GM23338 (cell line): ENCODE results near the gene E2F3. TPM values are rescaled to one million over a fixed set of nuclear protein-coding genes. Genes with fewer than 3 reads are reported as not detected.
"Not testable (repeated sequence)": the region's sequence is repeated elsewhere in the genome, so short reads cannot be mapped to it uniquely, and the experiment has no call there.

Experiments
- ATAC-seq: fragments of 200-7000 bp; cut with Tn5 transposase; 3 replicates; pipeline ENCODE4 v1.9.1; 2020
- DNase-seq: peaks from one replicate; pipeline ENCODE4 v3.0.0-alpha.2; 2015; ENCODE audit warnings: low spot score
- H2AFZ ChIP-seq: fragments of 200-600 bp; sonication (generic); 2 replicates; pipeline ENCODE4 v1.8.0; 2016; ENCODE audit warnings: antibody characterized with exemption, mild to moderate bottlenecking, moderate library complexity
- H3F3A ChIP-seq: fragments of 200-600 bp; sonication (generic); replicated peaks from 2 replicates; pipeline ENCODE4 v1.8.0; 2017; ENCODE audit warnings: antibody characterized with exemption, mixed run types, low read depth
- H3K27ac ChIP-seq: fragments of 200-600 bp; sonication (generic); 2 replicates; pipeline ENCODE4 v1.6.1; 2016; ENCODE audit warnings: low read depth
- H3K27me3 ChIP-seq: fragments of 200-600 bp; sonication (generic); 2 replicates; pipeline ENCODE4 v1.8.0; 2016; ENCODE audit warnings: mild to moderate bottlenecking, mixed run types, moderate library complexity; ENCODE audit not compliant: insufficient read depth
- H3K36me3 ChIP-seq: fragments of 200-600 bp; sonication (generic); 2 replicates; pipeline ENCODE4 v1.8.0; 2016; ENCODE audit warnings: mild to moderate bottlenecking; ENCODE audit not compliant: insufficient read depth
- H3K4me1 ChIP-seq: fragments of 200-600 bp; sonication (generic); 2 replicates; pipeline ENCODE4 v1.8.0; 2016; ENCODE audit warnings: mild to moderate bottlenecking, moderate library complexity; ENCODE audit not compliant: insufficient read depth
- H3K4me2 ChIP-seq: fragments of 200-600 bp; sonication (generic); 2 replicates; pipeline ENCODE4 v1.7.1; 2017; ENCODE audit warnings: mixed run types
- H3K4me3 ChIP-seq: fragments of 200-600 bp; sonication (generic); 2 replicates; pipeline ENCODE4 v1.6.1; 2016; ENCODE audit warnings: mixed run types
- H3K79me2 ChIP-seq: fragments of 200-600 bp; sonication (generic); replicated peaks from 2 replicates; pipeline ENCODE4 v1.8.0; 2017; ENCODE audit warnings: mild to moderate bottlenecking; ENCODE audit not compliant: insufficient read depth
- H3K9me2 ChIP-seq: fragments of 200-600 bp; sonication (generic); 2 replicates; pipeline ENCODE4 v1.8.0; 2017; ENCODE audit not compliant: insufficient read depth
- H4K20me1 ChIP-seq: fragments of 200-600 bp; sonication (generic); replicated peaks from 2 replicates; pipeline ENCODE4 v1.8.0; 2017; ENCODE audit warnings: mild to moderate bottlenecking; ENCODE audit not compliant: insufficient read depth
- H3K27ac Mint-ChIP-seq: 2 replicates; pipeline ENCODE4 v1.8.0; 2020; ENCODE audit warnings: inconsistent platforms, mild to moderate bottlenecking, moderate library complexity, mixed read lengths
- H3K27me3 Mint-ChIP-seq: 3 replicates; pipeline ENCODE4 v1.8.0; 2022; ENCODE audit warnings: low read depth, mild to moderate bottlenecking, moderate library complexity, mixed read lengths, inconsistent platforms; ENCODE audit not compliant: insufficient read depth, poor library complexity
- H3K36me3 Mint-ChIP-seq: 3 replicates; pipeline ENCODE4 v1.8.0; 2021; ENCODE audit warnings: low read depth, mild to moderate bottlenecking, inconsistent platforms, moderate library complexity, mixed read lengths
- H3K4me1 Mint-ChIP-seq: 3 replicates; pipeline ENCODE4 v1.8.0; 2020; ENCODE audit warnings: mild to moderate bottlenecking, inconsistent platforms, mixed read lengths
- H3K4me3 Mint-ChIP-seq: 3 replicates; pipeline ENCODE4 v1.8.0; 2021; ENCODE audit warnings: moderate library complexity, mild to moderate bottlenecking, inconsistent platforms, mixed read lengths
- H3K9me3 Mint-ChIP-seq: 3 replicates; pipeline ENCODE4 v1.8.0; 2020; ENCODE audit warnings: moderate library complexity, mild to moderate bottlenecking, inconsistent platforms, mixed read lengths
- CREB1 ChIP-seq: fragments of 250-450 bp; sonication (Bioruptor Pico); IDR thresholded peaks from 2 replicates; pipeline ENCODE4 v1.5.0; 2020; ENCODE audit warnings: low read depth, mild to moderate bottlenecking, moderate library complexity
- EZH2 ChIP-seq: fragments of 200-600 bp; sonication (generic); IDR thresholded peaks from one replicate; pipeline ENCODE4 v1.8.0; 2017; ENCODE audit warnings: antibody characterized with exemption, mild to moderate bottlenecking, low read depth; ENCODE audit not compliant: unreplicated experiment
- EZH2phosphoT487 ChIP-seq: fragments of 200-600 bp; sonication (generic); IDR thresholded peaks from one replicate; pipeline ENCODE4 v1.8.1; 2018; ENCODE audit warnings: antibody characterized with exemption; ENCODE audit not compliant: unreplicated experiment
- JUNB ChIP-seq: IDR thresholded peaks from one replicate; pipeline ENCODE4 v1.6.1; 2016; ENCODE audit warnings: antibody characterized with exemption; ENCODE audit not compliant: unreplicated experiment
- NANOG ChIP-seq: IDR thresholded peaks from 2 replicates; pipeline ENCODE4 v1.6.1; 2016; ENCODE audit warnings: antibody characterized with exemption, borderline replicate concordance
- POLR2AphosphoS5 ChIP-seq: IDR thresholded peaks from 2 replicates; pipeline ENCODE4 v1.6.1; 2016; ENCODE audit warnings: antibody characterized with exemption, low read depth
- REST ChIP-seq: IDR thresholded peaks from one replicate; pipeline ENCODE4 v1.6.1; 2018; ENCODE audit warnings: antibody characterized with exemption; ENCODE audit not compliant: unreplicated experiment
- STAT1 ChIP-seq: IDR thresholded peaks from one replicate; pipeline ENCODE4 v1.6.1; 2016; ENCODE audit warnings: antibody characterized with exemption; ENCODE audit not compliant: unreplicated experiment
- ZNF114 ChIP-seq: fragments of 250-450 bp; sonication (Bioruptor Pico); IDR thresholded peaks from 2 replicates; pipeline ENCODE4 v1.5.0; 2020; ENCODE audit warnings: mild to moderate bottlenecking, moderate library complexity
- ZNF331 ChIP-seq: fragments of 250-450 bp; sonication (Bioruptor Pico); IDR thresholded peaks from 2 replicates; pipeline ENCODE4 v1.5.0; 2020; ENCODE audit warnings: low read depth, mild to moderate bottlenecking, moderate library complexity
- polyA plus RNA-seq: library from polyadenylated mRNA; unstranded; fragments of >200 nt; fragmentation: Nextera tagmentation; extraction: Ambion mirVana; gene quantifications from 2 replicates; pipeline ENCODE4 v1.2.1, GENCODE V29; 2016
- total RNA-seq: library from RNA; depleted of rRNA; stranded (reverse); fragments of >200 nt; shearing (Covaris generic); gene quantifications from 2 replicates; pipeline ENCODE4 v1.2.3, GENCODE V29; 2014
- TF ChIP-seq, protein P1 (sequence below): fragments of 250-450 bp; sonication (Bioruptor Pico); IDR thresholded peaks from 2 replicates; pipeline ENCODE4 v1.5.0; 2020; ENCODE audit warnings: mild to moderate bottlenecking, moderate library complexity

The E2F3 gene
- total and polyA plus RNA-seq, 2 experiments from 2014 or later = 27.2 to 33.5 TPM

DNA sequence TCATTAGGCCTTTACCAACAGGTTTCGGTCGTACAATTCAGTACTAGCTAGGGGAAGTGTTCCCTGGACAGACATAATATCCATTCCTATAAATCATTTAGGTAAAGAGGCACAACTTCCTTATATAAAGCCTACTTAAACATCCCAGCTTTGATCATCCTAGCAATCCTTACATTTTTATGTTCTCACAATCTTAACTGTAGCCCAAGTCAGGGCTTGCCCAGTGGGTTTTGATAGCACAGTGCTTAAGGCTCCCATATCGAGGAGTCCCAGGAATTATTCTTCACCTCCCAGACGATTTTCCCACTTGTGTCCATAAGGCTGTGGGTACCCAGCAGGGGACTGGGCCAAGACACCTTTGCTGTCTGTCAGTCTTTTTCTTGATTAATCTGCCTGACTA lies 63.2 kb downstream of the E2F3 start:
- Histone ChIP-seq H3K27me3 (no peaks in the 10 kb centered on the region), H3F3A (peaks cover 5% of the 10 kb centered on the region; the same call in 1 of the 2 replicates), H4K20me1 (peaks cover 11% of the 10 kb centered on the region), H2AFZ (no peak overlapping the region), H3K4me3 (no peak overlapping the region), H3K36me3 (peaks cover 8% of the 10 kb centered on the region), H3K79me2 (peaks cover 87% of the 10 kb centered on the region), H3K4me1 (peaks cover 37% of the 10 kb centered on the region), H3K4me2 (no peak overlapping the region), H3K27ac (peak overlapping the region; percentile 72), H3K9me2 (0 out of 2 replicates have a peak, but pooled peaks cover 5% of the 10 kb centered on the region)
- Mint-ChIP-seq H3K4me3 (no peak overlapping the region), H3K27ac (no peak overlapping the region), H3K4me1 (peaks cover 53% of the 10 kb centered on the region), H3K9me3 (peaks cover 16% of the 10 kb centered on the region; the same call in 2 of the 3 replicates), H3K27me3 (peaks cover 7% of the 10 kb centered on the region), H3K36me3 (peaks cover 69% of the 10 kb centered on the region)
- no peak for TF ChIP-seq ZNF114
- TF ChIP-seq JUNB = no peak
- no peak for TF ChIP-seq REST
- TF ChIP-seq ZNF331 (CRISPR knock-in tag) = no peak
- TF ChIP-seq EZH2phosphoT487 = no peak
- no peak for TF ChIP-seq POLR2AphosphoS5
- no peak for TF ChIP-seq STAT1
- no peak for TF ChIP-seq CREB1 (CRISPR knock-in tag)
- TF ChIP-seq, protein P1, sequence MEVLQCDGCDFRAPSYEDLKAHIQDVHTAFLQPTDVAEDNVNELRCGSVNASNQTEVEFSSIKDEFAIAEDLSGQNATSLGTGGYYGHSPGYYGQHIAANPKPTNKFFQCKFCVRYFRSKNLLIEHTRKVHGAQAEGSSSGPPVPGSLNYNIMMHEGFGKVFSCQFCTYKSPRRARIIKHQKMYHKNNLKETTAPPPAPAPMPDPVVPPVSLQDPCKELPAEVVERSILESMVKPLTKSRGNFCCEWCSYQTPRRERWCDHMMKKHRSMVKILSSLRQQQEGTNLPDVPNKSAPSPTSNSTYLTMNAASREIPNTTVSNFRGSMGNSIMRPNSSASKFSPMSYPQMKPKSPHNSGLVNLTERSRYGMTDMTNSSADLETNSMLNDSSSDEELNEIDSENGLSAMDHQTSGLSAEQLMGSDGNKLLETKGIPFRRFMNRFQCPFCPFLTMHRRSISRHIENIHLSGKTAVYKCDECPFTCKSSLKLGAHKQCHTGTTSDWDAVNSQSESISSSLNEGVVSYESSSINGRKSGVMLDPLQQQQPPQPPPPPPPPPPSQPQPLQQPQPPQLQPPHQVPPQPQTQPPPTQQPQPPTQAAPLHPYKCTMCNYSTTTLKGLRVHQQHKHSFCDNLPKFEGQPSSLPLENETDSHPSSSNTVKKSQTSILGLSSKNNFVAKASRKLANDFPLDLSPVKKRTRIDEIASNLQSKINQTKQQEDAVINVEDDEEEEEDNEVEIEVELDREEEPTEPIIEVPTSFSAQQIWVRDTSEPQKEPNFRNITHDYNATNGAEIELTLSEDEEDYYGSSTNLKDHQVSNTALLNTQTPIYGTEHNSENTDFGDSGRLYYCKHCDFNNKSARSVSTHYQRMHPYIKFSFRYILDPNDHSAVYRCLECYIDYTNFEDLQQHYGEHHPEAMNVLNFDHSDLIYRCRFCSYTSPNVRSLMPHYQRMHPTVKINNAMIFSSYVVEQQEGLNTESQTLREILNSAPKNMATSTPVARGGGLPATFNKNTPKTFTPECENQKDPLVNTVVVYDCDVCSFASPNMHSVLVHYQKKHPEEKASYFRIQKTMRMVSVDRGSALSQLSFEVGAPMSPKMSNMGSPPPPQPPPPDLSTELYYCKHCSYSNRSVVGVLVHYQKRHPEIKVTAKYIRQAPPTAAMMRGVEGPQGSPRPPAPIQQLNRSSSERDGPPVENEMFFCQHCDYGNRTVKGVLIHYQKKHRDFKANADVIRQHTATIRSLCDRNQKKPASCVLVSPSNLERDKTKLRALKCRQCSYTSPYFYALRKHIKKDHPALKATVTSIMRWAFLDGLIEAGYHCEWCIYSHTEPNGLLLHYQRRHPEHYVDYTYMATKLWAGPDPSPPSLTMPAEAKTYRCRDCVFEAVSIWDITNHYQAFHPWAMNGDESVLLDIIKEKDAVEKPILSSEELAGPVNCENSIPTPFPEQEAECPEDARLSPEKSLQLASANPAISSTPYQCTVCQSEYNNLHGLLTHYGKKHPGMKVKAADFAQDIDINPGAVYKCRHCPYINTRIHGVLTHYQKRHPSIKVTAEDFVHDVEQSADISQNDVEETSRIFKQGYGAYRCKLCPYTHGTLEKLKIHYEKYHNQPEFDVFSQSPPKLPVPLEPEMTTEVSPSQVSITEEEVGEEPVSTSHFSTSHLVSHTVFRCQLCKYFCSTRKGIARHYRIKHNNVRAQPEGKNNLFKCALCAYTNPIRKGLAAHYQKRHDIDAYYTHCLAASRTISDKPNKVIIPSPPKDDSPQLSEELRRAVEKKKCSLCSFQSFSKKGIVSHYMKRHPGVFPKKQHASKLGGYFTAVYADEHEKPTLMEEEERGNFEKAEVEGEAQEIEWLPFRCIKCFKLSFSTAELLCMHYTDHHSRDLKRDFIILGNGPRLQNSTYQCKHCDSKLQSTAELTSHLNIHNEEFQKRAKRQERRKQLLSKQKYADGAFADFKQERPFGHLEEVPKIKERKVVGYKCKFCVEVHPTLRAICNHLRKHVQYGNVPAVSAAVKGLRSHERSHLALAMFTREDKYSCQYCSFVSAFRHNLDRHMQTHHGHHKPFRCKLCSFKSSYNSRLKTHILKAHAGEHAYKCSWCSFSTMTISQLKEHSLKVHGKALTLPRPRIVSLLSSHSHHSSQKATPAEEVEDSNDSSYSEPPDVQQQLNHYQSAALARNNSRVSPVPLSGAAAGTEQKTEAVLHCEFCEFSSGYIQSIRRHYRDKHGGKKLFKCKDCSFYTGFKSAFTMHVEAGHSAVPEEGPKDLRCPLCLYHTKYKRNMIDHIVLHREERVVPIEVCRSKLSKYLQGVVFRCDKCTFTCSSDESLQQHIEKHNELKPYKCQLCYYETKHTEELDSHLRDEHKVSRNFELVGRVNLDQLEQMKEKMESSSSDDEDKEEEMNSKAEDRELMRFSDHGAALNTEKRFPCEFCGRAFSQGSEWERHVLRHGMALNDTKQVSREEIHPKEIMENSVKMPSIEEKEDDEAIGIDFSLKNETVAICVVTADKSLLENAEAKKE = no peak
- TF ChIP-seq NANOG = no peak
- TF ChIP-seq EZH2 = no peak
- ATAC-seq (no peak), DNase-seq (no peak)

DNA sequence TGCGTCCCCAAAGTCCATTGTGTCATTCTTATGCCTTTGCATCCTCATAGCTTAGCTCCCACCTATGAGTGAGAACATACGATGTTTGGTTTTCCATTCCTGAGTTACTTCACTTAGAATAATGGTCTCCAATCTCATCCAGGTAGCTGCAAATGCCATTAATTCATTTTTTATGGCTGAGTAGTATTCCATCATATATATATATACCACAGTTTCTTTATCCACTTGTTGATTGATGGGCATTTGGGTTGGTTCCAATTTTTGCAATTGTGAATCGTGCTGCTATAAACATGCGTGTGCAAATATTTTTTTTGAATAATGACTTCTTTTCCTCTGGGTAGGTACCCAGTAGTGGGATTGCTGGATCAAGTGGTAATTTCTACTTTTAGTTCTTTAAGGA lies 63.9 kb downstream of the E2F3 start:
- H3K4me3 ChIP-seq, H3K27me3 Mint-ChIP-seq, H3K36me3 ChIP-seq, H3K27me3 ChIP-seq, H3K27ac ChIP-seq, H3K4me3 Mint-ChIP-seq, H3K4me2 ChIP-seq, H3F3A ChIP-seq, ATAC-seq, DNase-seq, H3K9me2 ChIP-seq, H3K27ac Mint-ChIP-seq, H2AFZ ChIP-seq: not testable (repeated sequence)
- H3K4me1 ChIP-seq = peaks cover 37% of the 10 kb centered on the region
- H3K4me1 Mint-ChIP-seq = peaks cover 59% of the 10 kb centered on the region
- H4K20me1 ChIP-seq = peaks cover 11% of the 10 kb centered on the region
- H3K79me2 ChIP-seq = peaks cover 87% of the 10 kb centered on the region
- peaks cover 65% of the 10 kb centered on the region for H3K36me3 Mint-ChIP-seq
- H3K9me3 Mint-ChIP-seq = peaks cover 16% of the 10 kb centered on the region; the same call in 2 of the 3 replicates
